GM12878 (cell line): ENCODE results near the gene RAI14. TPM values are rescaled to one million over a fixed set of nuclear protein-coding genes. Genes with fewer than 3 reads are reported as not detected.

ENCODE experiments used
- ATAC-seq: fragments of 200-7000 bp; cut with Tn5 transposase; 3 replicates; pipeline ENCODE4 v1.9.1; 2020; ENCODE audit warnings: mild to moderate bottlenecking, moderate library complexity
- BruUV-seq: library from RNA; stranded (reverse); fragments of 400-500 nt; replicated peaks from 2 replicates; lab custom pipeline; 2021; lab: Mats Ljungman, UMichigan
- CTCF ChIA-PET: fragments of 300-600 bp; sonication (Branson Sonifier 250); formaldehyde crosslinking; extraction: SDS; loops from one replicate; lab custom pipeline; 2021; ENCODE audit warnings: inconsistent platforms; lab: Yijun Ruan, JAX
- POLR2A ChIA-PET: fragments of 350-600 bp; formaldehyde crosslinking; extraction: SDS; loops from one replicate; lab custom pipeline; 2021; ENCODE audit warnings: inconsistent platforms; lab: Charles Lee
- RAD21 ChIA-PET: fragments of 300-600 bp; sonication (Branson Sonifier 250); formaldehyde crosslinking; loops from one replicate; lab custom pipeline; 2023; ENCODE audit warnings: antibody characterized with exemption; ENCODE audit not compliant: unreplicated experiment; lab: Charles Lee
- SMC1A ChIA-PET: fragments of 300-600 bp; sonication (Branson Sonifier 250); formaldehyde crosslinking; loops from one replicate; lab custom pipeline; 2023; ENCODE audit not compliant: unreplicated experiment, uncharacterized antibody; lab: Charles Lee
- DNase-seq: peaks from one replicate; pipeline ENCODE4 v3.0.0-alpha.2; 2011; ENCODE audit warnings: low read depth, low spot score
- FAIRE-seq: peaks from 3 replicates; lab custom pipeline; 2011; peaks lifted over from hg19 to GRCh38; lab: Jason Lieb, UNC
- H2AFZ ChIP-seq: 2 replicates; pipeline ENCODE4 v1.6.0; 2011; ENCODE audit warnings: low read depth, low read length, control low read depth; ENCODE audit not compliant: control insufficient read depth
- H3K27ac ChIP-seq: 2 replicates; pipeline ENCODE4 v1.5.1; 2011; ENCODE audit warnings: control low read depth; ENCODE audit not compliant: control insufficient read depth, insufficient read depth
- H3K27me3 ChIP-seq, 2 experiments: replicated peaks in 1 of 2; 2 replicates each; pipeline versions ENCODE4 v1.6.0 to v1.6.1; 2011; ENCODE audit warnings: low read length in 1 of 2; ENCODE audit not compliant: control insufficient read depth in 2 of 2, insufficient read depth in 2 of 2
- H3K36me3 ChIP-seq, 2 experiments: 2 replicates each; pipeline ENCODE4 v1.5.1; 2011; ENCODE audit warnings: low read length in 1 of 2; ENCODE audit not compliant: control insufficient read depth in 2 of 2, insufficient read depth in 2 of 2
- H3K4me1 ChIP-seq: 2 replicates; pipeline ENCODE4 v1.6.1; 2011; ENCODE audit warnings: mild to moderate bottlenecking, low read length, moderate library complexity, mixed read lengths; ENCODE audit not compliant: control insufficient read depth, insufficient read depth
- H3K4me2 ChIP-seq: 2 replicates; pipeline ENCODE4 v1.6.0; 2011; ENCODE audit warnings: control low read depth; ENCODE audit not compliant: control insufficient read depth, insufficient read depth
- H3K4me3 ChIP-seq: fragments of 200-600 bp; sonication (generic); 2 replicates; pipeline ENCODE4 v1.5.1; 2016
- H3K79me2 ChIP-seq: 2 replicates; pipeline ENCODE4 v1.6.0; 2011; ENCODE audit warnings: low read length; ENCODE audit not compliant: control insufficient read depth, insufficient read depth
- H3K9ac ChIP-seq: 2 replicates; pipeline ENCODE4 v1.8.0; 2011; ENCODE audit warnings: low read length, control low read depth, mixed read lengths; ENCODE audit not compliant: control insufficient read depth, insufficient read depth
- H3K9me3 ChIP-seq: replicated peaks from 3 replicates; pipeline ENCODE4 v1.5.1; 2011; ENCODE audit warnings: mild to moderate bottlenecking, low read length; ENCODE audit not compliant: control insufficient read depth, insufficient read depth
- H4K20me1 ChIP-seq: 2 replicates; pipeline ENCODE4 v1.6.0; 2011; ENCODE audit not compliant: control insufficient read depth, insufficient read depth
- BCL11A ChIP-seq: IDR thresholded peaks from 2 replicates; pipeline ENCODE4 v1.6.1; 2011; ENCODE audit warnings: low read depth, low read length
- BRCA1 ChIP-seq: IDR thresholded peaks from 2 replicates; pipeline ENCODE4 v1.6.1; 2011; ENCODE audit warnings: low read depth, low read length, improper control_type of control experiment
- CBX5 ChIP-seq: sonication (generic); IDR thresholded peaks from 2 replicates; pipeline ENCODE4 v1.6.1; 2016; ENCODE audit warnings: low read depth, moderate library complexity, mild to moderate bottlenecking, inconsistent platforms
- CEBPZ ChIP-seq: fragments of 150-350 bp; IDR thresholded peaks from 2 replicates; pipeline ENCODE4 v1.6.1; 2016; ENCODE audit warnings: low read depth, low read length
- CHD1 ChIP-seq: IDR thresholded peaks from 2 replicates; pipeline ENCODE4 v1.6.1; 2012; ENCODE audit warnings: low read depth, low read length, improper control_type of control experiment
- GABPA ChIP-seq: IDR thresholded peaks from 2 replicates; pipeline ENCODE4 v1.6.1; 2014; ENCODE audit warnings: antibody characterized with exemption, low read depth, mild to moderate bottlenecking, inconsistent platforms
- JUND ChIP-seq: IDR thresholded peaks from 2 replicates; pipeline ENCODE4 v1.6.1; 2012; ENCODE audit warnings: low read depth, mild to moderate bottlenecking, low read length, improper control_type of control experiment, moderate library complexity
- MXI1 ChIP-seq: fragments of 150-350 bp; IDR thresholded peaks from 2 replicates; pipeline ENCODE4 v1.6.1; 2011; ENCODE audit warnings: low read depth, mild to moderate bottlenecking, inconsistent platforms, low read length, improper control_type of control experiment
- RCOR1 ChIP-seq: conservative IDR thresholded peaks from 2 replicates; pipeline ENCODE4 v1.6.1; 2012; ENCODE audit warnings: low read depth, low read length, improper control_type of control experiment
- TARDBP ChIP-seq: IDR thresholded peaks from 2 replicates; pipeline ENCODE4 v1.6.1; 2016; ENCODE audit warnings: borderline replicate concordance
- TBL1XR1 ChIP-seq: IDR thresholded peaks from 2 replicates; pipeline ENCODE4 v1.6.1; 2012; ENCODE audit warnings: low read depth, low read length, improper control_type of control experiment
- ZZZ3 ChIP-seq: IDR thresholded peaks from 2 replicates; pipeline ENCODE4 v1.6.1; 2011; ENCODE audit warnings: low read depth; ENCODE audit not compliant: control insufficient read depth, insufficient read length
- WGBS: methylation state at CpG from one replicate; pipeline ENCODE4 v1.1.6; 2016; ENCODE audit warnings: low lambda C conversion rate; ENCODE audit not compliant: insufficient replicate concordance, insufficient coverage; ENCODE audit errors: missing lambda C conversion rate; 5-methylcytosine and 5-hydroxymethylcytosine counted together
- in situ Hi-C: fragments of 300-500 bp; cut with MboI; formaldehyde crosslinking; loops from 9 replicates; pipeline ENCODE4 v1.14.3; 2018; ENCODE audit warnings: mixed read lengths
- intact Hi-C: fragments of 100-400 bp; cut with micrococcal nuclease; formaldehyde crosslinking; loops from one replicate; pipeline ENCODE4 v1.14.2; 2022; ENCODE audit not compliant: unreplicated experiment
- polyA plus RNA-seq, 11 experiments: library from polyadenylated mRNA; depleted of rRNA in 4 of 11; unstranded in 6 of 11; stranded (reverse) in 5 of 11; fragments of >200 nt; fragmentation: Nextera tagmentation in 4 of 11; fragmentation: Illumina TruSeq in 1 of 11; extraction: Ambion mirVana in 4 of 11; extraction: Trizol in 1 of 11; gene quantifications; 1 replicate in 1 of 11; 2 replicates in 10 of 11; pipeline versions ENCODE4 v1.2.1 to v1.2.3, GENCODE V29; 2011 to 2016; ENCODE audit warnings: inconsistent platforms in 2 of 11, missing spikeins in 2 of 11, low read depth in 1 of 11
- total RNA-seq, 4 experiments: library from RNA; depleted of rRNA in 3 of 4; stranded (reverse); fragments of >200 nt in 3 of 4; fragmentation: Illumina TruSeq in 1 of 4; extraction: Trizol in 1 of 4; gene quantifications; 2 replicates each; pipeline versions ENCODE4 v1.2.1 to v1.2.3, GENCODE V29; 2013 to 2021

RAI14 gene
- total and polyA plus RNA-seq, 10 of the 15 experiments (the other 5 are each of a cell fraction or from before 2014, with no cell fraction given), result 0.18 to 4.6 (median 1.9) TPM

- SMC1A ChIA-PET, result no interaction called here
- no peak for ATAC-seq
- Histone ChIP-seq H3K9me3 (no peaks in the 10 kb centered on the region), H3K79me2 (no peaks in the 10 kb centered on the region), H3K4me2 (no peak overlapping the region), H3K9ac (no peak overlapping the region), H3K36me3 (no peaks in the 10 kb centered on the region)
- BruUV-seq, result no TSS peak
- no peak for DNase-seq
- RAD21 ChIA-PET, result no interaction called here
- 16% methylated on average over 4 of the region's 4 CpGs for WGBS
- no peak for FAIRE-seq
- TF ChIP-seq JUND (no peak), CBX5 (no peak), CEBPZ (no peak), ZZZ3 (no peak), BRCA1 (no peak), GABPA (no peak), TBL1XR1 (no peak), MXI1 (no peak), TARDBP (no peak), CHD1 (no peak), RCOR1 (no peak), BCL11A (no peak)
- TF ChIP-seq, all 136 proteins: peak for 0
- in situ Hi-C loops (no loop called here), intact Hi-C loops (no loop called here)
- Histone ChIP-seq H3K4me1 (no peaks in the 10 kb centered on the region), H3K4me3 (no peak overlapping the region), H3K27ac (no peak overlapping the region), H4K20me1 (no peaks in the 10 kb centered on the region), H2AFZ (no peak overlapping the region), H3K27me3 (no peaks in the 10 kb centered on the region)
- POLR2A ChIA-PET, result no interaction called here
- CTCF ChIA-PET, result no interaction called here
Measured at GRCh38 chr5:34755926-34756325, 99.8 kb downstream of the RAI14 start.
